HG03575 (cell line): ENCODE measurements around the gene RNF150.

Source experiments
- ATAC-seq: cut with Tn5 transposase; IDR thresholded peaks from one replicate; pipeline ENCODE4 v1.9.1; 2021; ENCODE audit not compliant: unreplicated experiment, insufficient number of reproducible peaks, low FRiP score; ENCODE audit errors: extremely low read depth

Gene RNF150

DNA sequence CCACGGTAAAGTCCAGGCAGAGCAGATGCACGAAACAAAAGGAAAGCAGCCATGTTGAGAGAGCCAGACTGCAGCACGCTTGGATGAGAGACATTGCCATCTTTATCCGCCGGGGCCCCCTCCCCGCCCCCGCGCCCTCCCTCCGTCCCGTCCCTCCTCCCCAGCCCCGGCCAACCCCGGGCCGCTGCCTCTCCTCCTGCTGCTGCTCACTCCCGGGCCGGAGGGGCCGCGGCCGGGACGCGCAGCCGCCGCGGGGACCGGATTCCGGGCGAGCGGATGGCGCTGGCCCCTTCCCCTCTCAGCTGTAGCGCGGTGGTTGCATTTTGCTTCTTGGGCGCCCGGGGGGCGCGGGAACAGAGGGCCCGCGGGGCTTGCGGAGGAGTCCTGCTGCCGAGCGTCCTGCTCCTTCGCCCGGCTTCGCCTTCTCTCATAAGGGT, 542 bp downstream of the RNF150 start:
- ATAC-seq = no peak

DNA sequence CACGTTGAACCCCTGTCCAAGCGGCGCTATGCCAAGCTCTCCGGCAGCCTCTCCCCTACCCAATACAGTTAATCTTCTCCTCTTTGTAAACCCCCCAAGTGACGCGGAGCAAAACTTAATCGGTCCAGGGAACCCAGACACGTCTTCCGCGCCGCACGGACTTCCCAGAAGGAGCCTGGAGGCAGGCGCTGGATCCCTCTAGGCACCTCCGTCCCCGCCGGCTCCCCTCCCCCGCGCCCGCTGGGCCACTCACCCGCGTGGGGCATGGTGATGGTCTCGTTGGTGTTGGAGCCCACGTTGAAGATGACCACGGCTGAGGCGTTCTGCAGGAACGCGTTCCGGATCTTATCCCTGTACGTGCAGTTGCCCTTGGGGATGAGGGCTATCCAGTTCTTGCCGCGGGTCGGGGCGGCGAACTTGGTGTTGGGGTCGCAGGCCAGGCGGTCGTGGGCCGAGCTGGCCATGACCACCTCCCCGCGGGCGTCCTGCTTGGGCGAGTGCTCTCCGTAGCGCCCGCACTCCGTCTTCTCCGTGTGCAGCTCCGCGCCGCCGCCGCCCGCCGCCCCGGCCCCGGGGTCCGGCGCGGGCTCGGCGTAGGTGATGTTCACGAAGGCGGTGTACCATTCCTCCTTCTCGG, 1.1 kb downstream of the RNF150 start:
- ATAC-seq = no peak

DNA sequence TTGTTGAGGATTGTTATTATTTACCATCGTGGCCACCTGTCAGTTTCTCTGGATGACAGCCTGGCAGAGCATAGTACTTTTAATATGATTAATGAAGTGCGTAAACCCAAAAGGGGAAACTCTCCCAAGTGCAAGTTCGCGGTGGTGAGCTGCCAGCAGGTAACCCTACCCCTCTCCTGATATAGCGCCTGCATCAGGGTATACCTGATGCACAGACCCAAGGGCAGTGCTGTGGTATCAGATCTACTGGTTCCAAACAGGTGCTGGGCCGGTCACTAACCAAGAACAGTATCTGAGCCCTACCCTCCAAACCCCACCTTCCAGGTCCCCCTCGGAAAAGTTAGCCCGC, 1.6 kb downstream of the RNF150 start:
- ATAC-seq = no peak

DNA sequence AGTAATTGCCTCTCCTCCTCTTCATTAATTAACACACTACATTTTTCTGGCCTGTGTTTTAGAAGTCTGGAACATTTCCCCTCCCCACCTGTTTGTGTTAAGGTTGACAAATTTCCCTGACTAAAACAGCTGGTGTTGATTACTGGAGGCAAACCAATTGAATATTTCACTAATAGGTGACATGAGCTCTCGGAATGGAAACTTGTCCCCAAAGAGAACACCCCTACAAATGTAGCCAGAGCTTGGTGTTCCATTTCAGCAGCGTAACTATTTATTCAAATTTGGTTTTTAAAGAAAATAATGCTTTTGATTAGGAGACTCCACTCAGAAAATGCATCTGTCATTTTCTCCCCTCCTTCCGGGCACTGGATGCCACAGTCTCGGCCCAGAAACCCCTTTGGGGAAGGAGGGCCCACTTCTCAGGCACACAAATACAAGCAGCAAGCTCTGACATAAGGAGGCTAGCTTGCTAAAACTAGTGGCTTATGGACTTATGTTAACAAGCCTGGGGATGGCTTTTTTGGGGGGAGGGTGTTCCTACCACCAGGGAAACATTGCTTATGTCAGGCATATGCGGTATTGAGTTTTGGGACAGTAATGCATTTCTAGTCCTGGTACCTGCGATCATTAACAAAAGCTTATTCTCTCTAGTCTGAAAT, 2.2 kb downstream of the RNF150 start:
- ATAC-seq = no peak

DNA sequence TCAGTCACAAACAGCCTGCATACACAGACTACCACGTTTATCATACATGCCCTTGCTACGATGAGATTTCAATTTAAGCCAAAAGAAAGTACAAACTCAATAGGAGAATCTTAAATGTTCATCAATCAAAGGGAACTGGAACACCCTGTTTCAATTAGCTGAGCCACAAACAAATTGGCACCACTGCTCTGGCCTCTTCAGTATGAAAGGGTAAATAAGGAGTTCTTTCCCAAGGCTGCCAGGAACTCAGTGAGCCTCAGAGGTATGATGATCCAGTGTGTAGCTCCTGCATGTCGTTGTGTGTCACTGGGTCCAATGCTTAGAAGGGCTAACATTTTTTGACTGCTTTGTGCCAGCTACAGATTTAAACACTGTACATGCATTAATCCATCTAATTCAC, 5.4 kb downstream of the RNF150 start:
- no peak for ATAC-seq

DNA sequence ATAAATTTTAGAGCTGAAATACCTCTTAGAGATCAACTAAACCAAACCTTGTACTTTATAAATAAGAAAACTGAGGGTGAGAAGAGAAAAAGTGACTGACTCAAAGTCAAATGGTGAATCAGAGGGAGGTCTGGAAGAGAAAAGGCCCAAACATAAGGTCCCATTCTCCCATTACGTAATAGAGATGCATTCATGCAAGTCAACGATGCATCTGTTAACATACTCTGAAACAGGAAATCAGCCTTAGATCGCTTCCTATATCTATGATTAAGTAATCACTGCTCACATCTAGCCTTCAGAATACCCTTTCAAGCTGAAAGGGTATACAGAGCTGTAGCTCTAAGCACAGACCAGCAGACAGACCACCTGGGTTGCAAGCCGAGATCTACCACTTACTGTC, 6.5 kb downstream of the RNF150 start:
- ATAC-seq = no peak

DNA sequence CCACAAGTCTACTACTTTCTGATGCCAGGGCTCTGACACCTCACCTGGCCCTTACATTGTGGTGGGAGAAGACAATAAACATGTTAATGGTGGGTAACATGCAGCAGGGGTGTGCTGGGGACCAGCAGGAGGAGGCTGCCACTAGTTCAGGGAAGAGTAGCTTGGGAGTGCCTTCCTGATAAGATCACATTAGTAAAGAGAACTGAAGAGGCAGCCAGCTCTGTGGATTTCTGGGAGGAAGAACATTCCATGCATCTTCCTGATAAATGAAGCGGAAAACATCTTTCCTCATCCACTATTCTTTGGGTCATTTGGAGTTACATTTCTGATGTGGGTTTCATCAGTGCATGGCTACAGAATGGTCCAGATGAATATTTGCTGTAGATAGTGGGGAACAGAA, 9.0 kb downstream of the RNF150 start:
- ATAC-seq = no peak

DNA sequence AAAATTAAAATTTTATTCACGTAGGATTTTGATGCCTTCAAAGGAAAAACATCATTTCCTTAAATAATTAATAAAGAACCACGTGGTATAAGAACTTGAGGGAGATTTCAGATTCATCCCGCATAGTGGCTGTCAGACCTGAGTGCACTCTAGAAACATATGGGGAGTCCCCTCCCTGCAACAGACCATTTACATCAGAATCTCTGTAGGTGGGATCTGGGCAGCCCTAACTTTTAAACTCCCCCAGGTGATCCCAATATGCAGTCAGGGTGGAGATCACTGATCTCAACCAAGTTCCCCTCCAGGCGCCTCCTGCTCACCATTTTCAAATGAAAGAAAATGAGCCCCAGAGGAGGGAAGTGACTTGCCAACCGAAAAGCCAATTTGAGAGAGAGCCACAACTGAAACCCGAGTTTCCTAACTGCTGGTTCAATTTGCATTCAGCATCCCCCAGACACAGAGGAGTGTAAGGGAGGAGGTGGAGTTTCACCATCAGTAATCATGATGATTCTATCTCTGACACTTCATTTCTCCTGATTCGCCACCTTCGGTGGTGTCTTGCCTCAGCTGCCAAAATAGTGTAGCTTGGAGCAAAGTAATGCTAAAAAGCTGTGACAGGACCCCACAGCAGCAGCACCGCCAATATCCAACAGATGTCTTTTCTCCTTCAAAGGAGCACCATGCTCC, 11.4 kb downstream of the RNF150 start:
- no peak for ATAC-seq

DNA sequence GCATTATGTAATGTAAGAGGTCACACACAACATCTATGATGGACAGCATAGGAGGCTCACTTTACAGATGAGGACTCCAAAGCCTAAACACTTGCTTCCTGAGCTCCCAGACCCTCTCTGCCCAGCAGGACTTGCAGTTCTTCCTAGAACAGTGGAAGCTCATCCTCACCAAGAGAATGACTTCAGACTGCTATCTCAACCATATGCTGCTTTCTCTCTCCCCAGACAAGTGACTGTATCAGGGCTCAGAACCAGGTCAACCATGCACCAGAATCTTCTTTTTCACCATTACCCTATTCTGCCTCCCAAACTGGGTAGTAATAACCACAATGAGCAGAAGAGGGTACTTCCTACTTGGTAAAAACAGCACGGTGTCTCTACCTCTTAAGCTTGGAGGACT, 12.2 kb downstream of the RNF150 start:
- no peak for ATAC-seq

DNA sequence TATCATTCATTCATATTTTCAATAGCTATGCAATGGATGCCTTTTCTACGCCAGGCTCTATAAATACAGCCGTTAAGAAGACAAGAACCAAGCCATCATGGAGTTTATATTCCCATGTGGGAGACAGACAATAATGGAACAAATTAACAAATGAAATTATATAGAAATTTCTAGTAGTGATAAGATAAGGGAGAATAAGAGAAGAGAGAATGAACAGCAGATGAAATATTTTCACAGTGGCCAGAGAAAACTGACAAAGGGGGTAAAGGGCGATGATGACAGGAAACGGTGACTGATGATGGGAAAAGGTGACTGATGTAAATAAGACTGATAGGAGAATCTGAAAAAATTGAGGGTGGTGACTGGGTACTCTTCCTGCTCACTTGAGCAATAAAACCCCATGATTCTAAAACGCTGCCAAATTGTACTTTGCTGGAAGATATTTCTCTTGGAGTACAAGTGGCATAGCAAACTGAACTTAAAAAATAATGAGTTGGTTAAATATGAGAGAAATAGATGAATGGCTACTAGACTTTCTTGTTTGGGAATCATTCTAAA, 13.2 kb downstream of the RNF150 start:
- ATAC-seq = no peak

DNA sequence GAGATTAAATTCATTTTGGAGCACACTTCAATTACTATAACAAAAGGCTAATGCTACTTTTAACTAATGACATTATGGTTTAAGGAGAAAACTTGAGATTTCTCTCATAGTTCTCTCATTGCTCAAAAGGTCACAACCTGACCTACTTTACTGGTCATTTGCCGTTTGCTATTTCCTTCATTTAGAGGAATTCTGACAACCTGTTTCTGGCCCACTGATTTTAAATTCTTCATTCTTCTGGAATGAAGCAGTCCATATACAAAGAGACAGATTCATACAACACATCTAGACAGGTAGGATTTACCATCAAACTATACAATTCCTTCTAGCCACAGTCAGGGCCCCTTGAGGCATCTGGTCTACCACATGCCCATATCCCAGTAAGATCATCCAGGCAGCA, 14.2 kb downstream of the RNF150 start:
- no peak for ATAC-seq

DNA sequence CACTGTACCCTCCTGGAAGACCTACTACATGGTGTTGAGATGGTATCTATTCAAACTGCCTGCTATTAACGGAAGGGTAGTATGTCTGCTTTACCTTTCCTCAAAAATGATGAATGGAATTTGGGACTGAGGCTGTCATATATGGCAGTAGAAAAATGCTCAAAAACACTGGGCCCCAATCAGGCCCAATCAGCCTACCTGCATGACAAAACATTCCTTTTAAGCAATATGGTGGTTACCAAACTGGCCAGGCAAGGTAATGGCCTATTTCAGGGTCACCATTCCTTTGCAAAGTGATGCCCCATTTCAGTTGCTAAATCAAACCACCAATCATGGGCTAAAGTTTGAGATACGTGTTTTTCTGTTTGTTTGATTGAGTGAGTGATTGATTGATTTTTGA, 14.9 kb downstream of the RNF150 start:
- ATAC-seq = no peak

DNA sequence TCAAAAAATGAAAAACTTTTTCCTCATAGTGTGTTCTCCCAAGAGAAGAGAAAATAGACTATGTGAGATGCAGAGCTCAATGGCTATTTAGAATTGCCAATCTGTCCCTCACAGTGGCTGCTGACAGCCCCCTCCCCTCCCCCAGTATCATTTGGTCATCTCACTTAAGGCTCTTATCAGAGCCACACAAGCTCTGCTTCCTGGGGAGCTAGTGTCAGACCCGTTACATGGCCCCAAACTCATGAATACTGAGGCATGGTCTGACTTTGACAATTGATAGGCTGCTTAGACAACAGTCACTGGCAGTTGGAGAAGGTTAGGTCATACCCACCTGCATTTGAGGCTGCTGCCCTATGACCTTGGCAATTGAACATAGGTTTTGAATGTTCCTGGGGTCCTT, 15.3 kb downstream of the RNF150 start:
- no peak for ATAC-seq

DNA sequence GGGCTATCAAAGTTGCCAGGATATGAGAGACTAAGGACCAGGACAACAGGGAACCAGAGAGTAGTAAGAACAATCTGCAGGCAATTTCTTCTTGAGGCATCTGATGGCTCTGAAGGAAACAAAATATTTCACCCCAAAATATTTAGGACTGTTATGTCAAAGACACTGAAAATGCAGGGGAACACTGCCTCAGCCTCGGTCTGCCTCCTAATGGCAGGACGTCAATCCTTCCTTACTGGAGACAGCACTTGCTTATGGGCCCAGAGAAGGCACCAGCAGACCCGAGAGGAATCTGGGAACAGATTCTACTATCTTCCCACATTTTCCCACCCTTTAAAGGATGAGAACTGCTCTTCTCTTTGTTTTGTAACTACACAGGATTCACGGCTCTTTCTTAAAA, 23.3 kb downstream of the RNF150 start:
- ATAC-seq = no peak

DNA sequence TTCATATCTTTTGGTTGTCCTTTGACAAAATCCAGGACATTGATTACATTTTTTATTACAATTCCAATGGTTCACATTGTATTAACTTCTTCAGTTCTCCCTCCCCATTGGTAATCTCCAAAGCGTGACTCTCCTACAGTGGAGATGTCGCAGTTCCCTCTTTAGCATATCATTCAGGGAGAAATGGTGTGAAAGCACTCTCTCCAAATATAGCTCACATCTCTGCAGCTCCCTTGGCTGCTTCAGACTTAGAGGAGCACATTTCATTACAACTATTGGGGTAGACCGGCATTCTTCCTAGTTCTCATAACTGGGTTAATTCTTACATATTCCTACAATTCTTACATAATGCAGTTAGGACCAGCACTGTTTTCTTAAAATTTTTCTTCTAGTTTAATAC, 25.3 kb downstream of the RNF150 start:
- ATAC-seq = no peak

DNA sequence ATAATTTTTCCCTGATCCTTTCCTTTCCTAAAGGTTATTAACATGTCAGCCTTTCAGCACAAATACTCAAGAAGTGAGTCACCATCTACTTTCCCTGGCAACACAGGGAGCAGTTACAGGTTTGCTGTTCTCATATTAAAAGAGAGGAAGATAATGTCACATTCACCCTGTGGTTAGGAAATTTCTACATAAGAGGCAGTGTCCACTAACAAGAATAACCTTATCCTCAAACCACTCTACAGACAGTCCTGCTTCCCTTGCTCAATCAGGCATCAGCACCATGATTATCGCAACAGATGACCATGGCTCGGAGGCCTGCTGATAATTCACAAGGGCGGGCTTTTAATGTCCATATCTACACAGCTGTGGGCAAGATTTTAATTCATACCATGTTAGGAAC, 30.9 kb downstream of the RNF150 start:
- ATAC-seq = no peak

DNA sequence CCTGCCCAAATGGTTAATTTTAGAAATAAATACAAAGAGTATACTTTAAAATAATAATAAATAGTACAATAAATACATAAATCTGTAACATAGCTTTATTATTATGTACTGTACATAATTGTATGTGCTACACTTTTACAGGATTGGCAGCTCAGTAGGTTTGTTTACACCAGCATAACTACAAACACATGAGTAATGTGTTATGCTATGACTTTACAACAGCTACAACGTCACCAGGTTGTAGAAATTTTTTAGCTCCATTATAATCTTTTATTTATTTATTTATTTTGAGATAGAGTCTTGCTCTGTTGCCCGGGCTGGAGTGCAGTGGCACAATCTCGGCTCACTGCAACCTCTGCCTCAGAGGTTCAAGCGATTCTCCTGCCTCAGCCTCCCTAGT, 31.8 kb downstream of the RNF150 start:
- ATAC-seq = no peak

DNA sequence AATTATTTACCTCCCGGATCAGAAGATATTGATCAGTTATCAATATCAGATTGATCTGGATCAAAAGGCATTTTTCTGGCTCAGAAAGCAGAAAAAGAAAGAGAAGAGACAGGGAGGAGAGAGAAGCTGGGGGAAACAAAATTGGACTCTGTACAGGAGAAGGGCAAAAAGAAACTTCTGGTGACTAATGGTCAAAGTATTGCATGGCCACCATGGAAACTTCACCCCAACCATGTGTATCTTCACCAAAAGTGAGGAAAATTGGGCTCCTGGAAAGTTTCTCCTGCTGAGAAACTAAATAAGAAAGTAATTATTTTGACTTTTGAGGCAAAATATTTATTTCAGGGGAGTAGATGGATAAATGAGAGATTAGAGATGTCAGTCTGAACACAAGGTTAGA, 33.9 kb downstream of the RNF150 start:
- no peak for ATAC-seq

DNA sequence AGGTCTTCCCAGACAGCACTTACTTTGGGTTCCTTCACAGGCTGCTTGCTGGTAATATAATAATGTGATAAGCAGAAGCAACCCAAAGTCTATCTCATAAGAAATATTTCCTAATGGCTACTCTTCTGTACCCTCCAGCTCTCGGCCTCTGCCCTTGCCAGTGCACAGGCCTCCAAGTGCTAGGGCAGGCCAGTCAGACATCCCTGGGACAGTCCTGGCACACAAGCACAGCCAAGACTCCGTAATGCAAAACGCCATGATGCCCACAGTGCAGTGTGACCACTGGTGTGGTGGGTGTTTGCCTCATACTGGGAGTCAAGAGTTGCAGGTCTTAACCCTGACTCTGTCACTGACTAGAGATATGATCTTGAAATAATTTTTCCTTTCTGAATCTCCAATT, 35.1 kb downstream of the RNF150 start:
- ATAC-seq = no peak

DNA sequence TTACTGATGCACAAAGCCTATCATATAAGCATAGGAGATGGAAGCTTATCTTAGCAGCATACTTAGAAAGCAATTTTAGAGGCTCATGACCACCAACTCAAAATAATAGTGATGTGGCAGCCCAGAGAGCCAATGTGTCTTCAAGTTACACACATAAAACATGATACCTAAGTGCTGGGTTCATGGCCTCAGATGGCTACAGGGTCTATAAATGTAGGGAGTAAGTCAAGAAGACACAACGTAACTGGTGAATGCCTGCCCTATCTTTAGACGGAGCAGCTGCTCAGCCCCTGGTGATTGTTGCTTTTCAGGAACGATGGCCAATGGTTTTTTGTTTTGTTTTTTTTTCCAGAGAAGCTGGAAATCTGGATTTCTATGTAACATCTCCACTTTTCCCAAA, 42.8 kb downstream of the RNF150 start:
- no peak for ATAC-seq
